Kidney epithelial cell (primary cell): ENCODE results near the gene CASKIN2. TPM values are rescaled to one million over a fixed set of nuclear protein-coding genes. Genes with fewer than 3 reads are reported as not detected.
A peak's percentile ranks its signal among the peaks of the same experiment; 100 is the strongest.

ENCODE experiments used
- DNase-seq: peaks from one replicate; pipeline ENCODE4 v3.0.0-alpha.2; 2010; ENCODE audit warnings: low read depth
- H3K27me3 ChIP-seq: 2 replicates; pipeline ENCODE4 v1.6.0; 2011; ENCODE audit warnings: low read length; ENCODE audit not compliant: control insufficient read depth, insufficient read depth
- H3K36me3 ChIP-seq: 2 replicates; pipeline ENCODE4 v1.5.1; 2011; ENCODE audit warnings: low read length; ENCODE audit not compliant: control insufficient read depth, insufficient read depth
- H3K4me3 ChIP-seq: 2 replicates; pipeline ENCODE4 v1.5.1; 2011; ENCODE audit warnings: low read depth, mild to moderate bottlenecking, control low read depth, low read length
- CTCF ChIP-seq: IDR thresholded peaks from 2 replicates; pipeline ENCODE4 v1.5.1; 2011; ENCODE audit warnings: mild to moderate bottlenecking, moderate library complexity, low read length, control low read depth, inconsistent platforms; ENCODE audit not compliant: insufficient read depth, poor library complexity, severe bottlenecking
- total RNA-seq: library from RNA; depleted of rRNA; stranded (reverse); fragments of >200 nt; gene quantifications from 2 replicates; pipeline ENCODE4 v1.2.3, GENCODE V29; 2015

CASKIN2 gene
- total RNA-seq, 1 donor from 2014 or later = 14.7 TPM

GRCh38 chr17:75506888-75507287 lies 8.4 kb downstream of the CASKIN2 start:
- TF ChIP-seq CTCF = no peak
- H3K36me3 ChIP-seq = no peaks in the 10 kb centered on the region
- DNase-seq = no peak
- no peaks in the 10 kb centered on the region for H3K27me3 ChIP-seq
- no peak overlapping the region for H3K4me3 ChIP-seq

DNA sequence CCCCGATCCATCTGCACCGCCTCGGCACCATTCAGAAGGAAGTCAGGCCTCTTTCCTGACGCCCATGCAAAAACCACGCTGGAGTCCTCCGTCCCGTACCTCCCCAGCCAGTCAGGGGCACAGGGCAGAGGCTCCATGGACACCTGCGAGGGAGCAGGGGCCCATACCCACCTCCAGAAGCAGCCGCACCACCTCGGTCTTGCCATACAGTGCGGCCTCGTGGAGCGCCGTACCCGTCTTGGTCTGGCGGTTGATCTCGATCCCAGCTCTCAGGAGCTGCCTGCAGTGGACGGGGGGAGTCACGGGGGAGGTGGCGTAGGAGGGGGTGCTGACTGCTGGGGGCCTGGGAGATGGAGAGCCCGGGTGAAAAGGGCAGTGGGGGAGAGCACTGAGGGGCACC lies 9.2 kb downstream of the CASKIN2 start:
- no peak for TF ChIP-seq CTCF
- Histone ChIP-seq H3K27me3 (no peaks in the 10 kb centered on the region), H3K4me3 (no peak overlapping the region), H3K36me3 (no peaks in the 10 kb centered on the region)
- DNase-seq = no peak

DNA sequence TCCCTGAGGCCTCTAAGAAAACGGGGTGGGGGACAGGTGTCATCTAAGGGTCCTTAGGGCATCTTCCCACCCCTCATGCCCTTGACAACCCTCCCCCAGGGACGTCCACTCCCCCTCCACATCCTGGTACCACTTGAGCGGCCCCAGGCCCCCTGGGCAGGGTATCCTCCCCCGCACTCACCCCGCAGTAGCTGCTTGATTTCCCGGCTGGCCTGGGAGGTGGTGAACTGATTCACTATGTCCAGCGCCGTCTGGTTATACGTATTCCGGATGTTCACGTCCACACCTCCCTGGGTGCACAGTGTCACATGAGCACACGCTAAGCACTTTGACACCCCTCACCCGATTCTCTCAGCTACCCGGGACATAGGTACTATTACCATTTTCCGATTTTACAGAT lies 9.7 kb downstream of the CASKIN2 start:
- H3K36me3 ChIP-seq = no peaks in the 10 kb centered on the region
- no peak for DNase-seq
- no peak for TF ChIP-seq CTCF
- H3K4me3 ChIP-seq = no peak overlapping the region
- no peaks in the 10 kb centered on the region for H3K27me3 ChIP-seq

GRCh38 chr17:75505152-75505409 lies 10.3 kb downstream of the CASKIN2 start:
- Histone ChIP-seq H3K36me3 (no peaks in the 10 kb centered on the region), H3K4me3 (no peak overlapping the region), H3K27me3 (no peaks in the 10 kb centered on the region)
- no peak for DNase-seq
- TF ChIP-seq CTCF = no peak

DNA sequence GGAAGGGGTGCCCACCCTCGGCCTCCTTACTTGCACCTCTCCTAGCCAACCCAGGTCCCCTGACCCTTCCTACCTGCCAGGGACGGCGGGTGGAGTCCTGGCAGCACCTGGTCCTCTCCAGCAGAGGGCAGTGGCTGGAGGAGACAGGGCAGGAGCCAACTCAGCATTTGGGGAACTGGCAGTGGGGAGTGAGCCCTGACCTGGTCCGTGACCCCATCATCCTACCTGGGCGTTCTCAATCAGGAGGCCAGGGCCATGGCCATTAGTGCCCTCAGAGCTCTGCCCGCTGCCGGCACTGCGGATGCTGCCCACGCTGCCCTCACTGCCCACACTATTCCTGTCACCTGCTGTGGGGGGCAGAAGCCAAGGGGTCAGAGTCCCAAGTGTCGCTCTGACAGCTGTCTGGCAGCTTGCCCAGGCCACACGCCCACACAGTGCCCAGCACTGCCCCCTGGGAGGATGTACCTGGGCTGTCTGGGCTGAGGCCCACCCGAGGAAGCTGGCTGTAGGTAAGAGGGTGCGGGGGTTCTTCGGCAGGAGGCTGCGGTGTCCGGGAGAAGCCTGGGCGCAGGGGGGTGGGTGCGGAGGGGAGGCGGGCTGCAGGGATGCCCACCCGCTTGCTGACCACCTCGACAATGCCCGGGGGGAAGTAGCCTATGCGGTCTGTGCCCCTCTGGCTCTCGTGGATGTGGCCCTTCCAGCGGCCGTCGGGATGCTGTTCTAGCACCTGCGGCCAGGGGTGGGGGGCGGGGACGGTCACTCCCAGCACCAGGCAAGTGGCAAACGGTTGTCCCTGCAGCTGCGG lies 10.8 kb downstream of the CASKIN2 start:
- peak; percentile 72 for TF ChIP-seq CTCF
- no peak for DNase-seq
- H3K4me3 ChIP-seq = no peak overlapping the region
- no peaks in the 10 kb centered on the region for H3K27me3 ChIP-seq
- no peaks in the 10 kb centered on the region for H3K36me3 ChIP-seq

DNA sequence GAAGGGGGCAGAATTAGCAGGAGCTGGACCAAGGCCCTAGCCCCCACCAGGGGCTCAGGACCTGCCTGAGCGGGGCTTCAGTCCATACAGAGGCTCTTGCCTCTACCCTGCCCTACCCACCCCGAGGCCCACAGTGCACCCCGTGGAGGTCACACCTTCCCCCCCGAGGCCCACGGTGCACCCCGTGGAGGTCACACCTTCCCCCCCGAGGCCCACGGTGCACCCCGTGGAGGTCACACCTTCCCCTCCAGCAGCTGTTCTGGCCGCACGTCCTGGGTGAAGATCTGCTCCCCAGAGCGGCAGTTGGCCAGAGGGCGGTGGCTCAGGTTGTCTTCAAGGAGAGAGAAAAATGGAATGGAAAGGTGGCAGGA lies 11.4 kb downstream of the CASKIN2 start:
- Histone ChIP-seq H3K4me3 (no peak overlapping the region), H3K27me3 (no peaks in the 10 kb centered on the region), H3K36me3 (no peaks in the 10 kb centered on the region)
- TF ChIP-seq CTCF = no peak
- no peak for DNase-seq
